ENCODE data around the gene ZNF248. TPM values are rescaled to one million over a fixed set of nuclear protein-coding genes. Genes with fewer than 3 reads are reported as not detected.

Gene ZNF248
- total and polyA plus RNA-seq, 2 experiments from 2014 or later, result 9.9 to 11.1 TPM

GRCh38 chr10:37854626-37855025, 2.8 kb downstream of the ZNF248 start:
- no peak overlapping the region for H3K4me3 ChIP-seq
- TF ChIP-seq, protein P1, sequence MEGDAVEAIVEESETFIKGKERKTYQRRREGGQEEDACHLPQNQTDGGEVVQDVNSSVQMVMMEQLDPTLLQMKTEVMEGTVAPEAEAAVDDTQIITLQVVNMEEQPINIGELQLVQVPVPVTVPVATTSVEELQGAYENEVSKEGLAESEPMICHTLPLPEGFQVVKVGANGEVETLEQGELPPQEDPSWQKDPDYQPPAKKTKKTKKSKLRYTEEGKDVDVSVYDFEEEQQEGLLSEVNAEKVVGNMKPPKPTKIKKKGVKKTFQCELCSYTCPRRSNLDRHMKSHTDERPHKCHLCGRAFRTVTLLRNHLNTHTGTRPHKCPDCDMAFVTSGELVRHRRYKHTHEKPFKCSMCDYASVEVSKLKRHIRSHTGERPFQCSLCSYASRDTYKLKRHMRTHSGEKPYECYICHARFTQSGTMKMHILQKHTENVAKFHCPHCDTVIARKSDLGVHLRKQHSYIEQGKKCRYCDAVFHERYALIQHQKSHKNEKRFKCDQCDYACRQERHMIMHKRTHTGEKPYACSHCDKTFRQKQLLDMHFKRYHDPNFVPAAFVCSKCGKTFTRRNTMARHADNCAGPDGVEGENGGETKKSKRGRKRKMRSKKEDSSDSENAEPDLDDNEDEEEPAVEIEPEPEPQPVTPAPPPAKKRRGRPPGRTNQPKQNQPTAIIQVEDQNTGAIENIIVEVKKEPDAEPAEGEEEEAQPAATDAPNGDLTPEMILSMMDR (IDR thresholded peaks at IDR 0.05; ENCODE audit: low read depth, low read length), result no peak
- DNase-seq (ENCODE audit: low read depth in 1 of 2, low spot score in 1 of 2), result no peak
- H3K36me3 ChIP-seq, result no peaks in the 10 kb centered on the region
- H3K27me3 ChIP-seq, result no peaks in the 10 kb centered on the region
- H3K27ac ChIP-seq, result no peak overlapping the region
- H3K4me1 ChIP-seq (ENCODE audit: low read depth), result no peaks in the 10 kb centered on the region
- no peaks in the 10 kb centered on the region for H3K9me3 ChIP-seq (ENCODE audit: low read depth)

DNA sequence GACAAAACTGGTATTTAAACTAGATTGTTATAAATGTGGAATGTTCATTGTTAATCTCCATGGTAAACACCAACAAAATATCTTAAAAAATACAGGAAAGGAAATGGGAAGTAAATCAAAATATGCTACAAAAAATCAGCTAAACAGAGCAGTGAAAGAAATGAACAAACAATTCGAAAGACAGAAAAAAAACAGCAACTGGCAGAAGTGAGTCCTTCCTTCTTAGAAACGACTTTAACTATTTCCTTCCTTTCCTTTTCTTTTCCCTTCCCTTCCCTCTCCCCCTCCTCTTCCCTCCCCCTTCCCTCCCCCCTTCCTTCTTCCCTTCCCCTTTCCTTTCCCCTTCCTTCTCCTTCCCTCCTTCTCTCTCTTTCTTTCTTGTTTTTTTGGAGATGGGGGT, 12.8 kb downstream of the ZNF248 start:
- no peak overlapping the region for H3K27ac ChIP-seq
- H3K4me3 ChIP-seq, result no peak overlapping the region
- TF ChIP-seq, protein P1 (IDR thresholded peaks at IDR 0.05; ENCODE audit: low read depth, low read length), result no peak
- H3K9me3 ChIP-seq (ENCODE audit: low read depth), result no peaks in the 10 kb centered on the region
- no peaks in the 10 kb centered on the region for H3K36me3 ChIP-seq
- no peaks in the 10 kb centered on the region for H3K27me3 ChIP-seq
- no peaks in the 10 kb centered on the region for H3K4me1 ChIP-seq (ENCODE audit: low read depth)
- DNase-seq (ENCODE audit: low read depth in 1 of 2, low spot score in 1 of 2), result no peak

DNA sequence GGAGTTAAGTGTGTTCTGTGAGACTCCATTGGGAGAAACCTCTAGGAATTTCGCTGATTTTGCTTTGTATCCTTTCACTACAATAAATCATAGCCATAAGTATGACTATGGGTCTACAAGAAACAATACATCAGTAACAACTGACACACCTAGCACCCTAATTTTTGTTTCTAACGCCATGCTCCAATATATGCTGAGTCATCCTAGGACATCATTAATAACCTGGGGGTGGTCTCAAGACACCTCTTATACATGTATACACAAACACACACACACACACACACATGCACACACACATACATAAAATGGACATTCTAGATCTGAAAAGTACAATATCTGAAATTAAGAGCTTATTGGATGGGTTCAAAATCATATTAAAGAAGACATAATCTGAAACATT, 18.2 kb downstream of the ZNF248 start:
- DNase-seq (ENCODE audit: low read depth in 1 of 2, low spot score in 1 of 2), result no peak
- no peak overlapping the region for H3K4me3 ChIP-seq
- no peak overlapping the region for H3K27ac ChIP-seq
- no peaks in the 10 kb centered on the region for H3K9me3 ChIP-seq (ENCODE audit: low read depth)
- TF ChIP-seq, protein P1 (IDR thresholded peaks at IDR 0.05; ENCODE audit: low read depth, low read length), result no peak
- H3K36me3 ChIP-seq, result peaks cover 15% of the 10 kb centered on the region
- no peaks in the 10 kb centered on the region for H3K27me3 ChIP-seq
- no peaks in the 10 kb centered on the region for H3K4me1 ChIP-seq (ENCODE audit: low read depth)

- Histone ChIP-seq H3K4me3 (no peak overlapping the region), H3K4me1 (ENCODE audit: low read depth) (no peaks in the 10 kb centered on the region), H3K27me3 (no peaks in the 10 kb centered on the region), H3K27ac (no peak overlapping the region), H3K36me3 (peaks cover 15% of the 10 kb centered on the region), H3K9me3 (ENCODE audit: low read depth) (peaks cover 9% of the 10 kb centered on the region)
- TF ChIP-seq, protein P1 (IDR thresholded peaks at IDR 0.05; ENCODE audit: low read depth, low read length), result no peak
- no peak for DNase-seq (ENCODE audit: low read depth in 1 of 2, low spot score in 1 of 2)
Measured at GRCh38 chr10:37831495-37832333, 25.7 kb downstream of the ZNF248 start.

DNA sequence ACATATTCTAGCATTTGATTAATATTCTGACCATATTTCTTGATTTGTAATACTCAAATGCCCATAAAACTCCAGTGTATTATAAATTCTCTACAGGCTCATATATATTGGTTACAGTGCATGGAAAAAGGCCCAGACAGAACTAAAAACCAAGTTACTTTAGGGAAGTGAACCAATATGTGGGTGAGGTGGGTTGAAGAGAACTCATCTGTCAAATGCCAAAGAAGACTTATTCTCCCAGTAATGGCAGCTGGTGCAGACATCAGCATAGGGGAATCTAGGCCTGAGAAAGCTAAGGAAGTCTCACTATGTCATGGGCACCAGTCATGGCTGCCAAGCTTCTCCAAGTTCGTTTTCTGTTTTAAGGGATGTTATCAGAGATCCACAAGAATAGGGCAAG, 30.6 kb downstream of the ZNF248 start:
- Histone ChIP-seq H3K27me3 (no peaks in the 10 kb centered on the region), H3K36me3 (peaks cover 14% of the 10 kb centered on the region), H3K4me3 (no peak overlapping the region), H3K4me1 (ENCODE audit: low read depth) (no peaks in the 10 kb centered on the region), H3K27ac (no peak overlapping the region), H3K9me3 (ENCODE audit: low read depth) (peaks cover 9% of the 10 kb centered on the region)
- no peak for DNase-seq (ENCODE audit: low read depth in 1 of 2, low spot score in 1 of 2)
- TF ChIP-seq, protein P1 (IDR thresholded peaks at IDR 0.05; ENCODE audit: low read depth, low read length), result no peak

Measured in cardiac muscle cell (in vitro differentiated cells and primary cell).